ENCODE results near the gene NEDD4L.
A peak's percentile ranks its signal among the peaks of the same experiment; 100 is the strongest.
"Not testable (repeated sequence)": the region's sequence is repeated elsewhere in the genome, so short reads cannot be mapped to it uniquely, and the experiment has no call there.

NEDD4L gene

GRCh38 chr18:58362027-58362575 is 318.1 kb downstream of the NEDD4L start:
- DNase-seq = peak; percentile 42

GRCh38 chr18:58362829-58363271 is 318.8 kb downstream of the NEDD4L start:
- DNase-seq = no peak

GRCh38 chr18:58363767-58364540 is 319.9 kb downstream of the NEDD4L start:
- no peak for DNase-seq

GRCh38 chr18:58364876-58365528 is 321.0 kb downstream of the NEDD4L start:
- no peak for DNase-seq

GRCh38 chr18:58367425-58368140 is 323.6 kb downstream of the NEDD4L start:
- no peak for DNase-seq

GRCh38 chr18:58369616-58370015 is 325.6 kb downstream of the NEDD4L start:
- no peak for DNase-seq

GRCh38 chr18:58370038-58370580 is 326.1 kb downstream of the NEDD4L start:
- DNase-seq = no peak

- DNase-seq = no peak
These were observed 326.6 kb downstream of the NEDD4L start for GRCh38 chr18:58370612-58371011.

GRCh38 chr18:58373481-58373880 is 329.5 kb downstream of the NEDD4L start:
- no peak for DNase-seq

GRCh38 chr18:58375051-58375450 is 331.0 kb downstream of the NEDD4L start:
- DNase-seq = no peak

- DNase-seq = no peak
These were observed 334.7 kb downstream of the NEDD4L start for GRCh38 chr18:58378411-58379379.

- no peak for DNase-seq
These were observed 335.4 kb downstream of the NEDD4L start for GRCh38 chr18:58379443-58379842.

GRCh38 chr18:58380113-58380512 is 336.1 kb downstream of the NEDD4L start:
- DNase-seq = not testable (repeated sequence)

GRCh38 chr18:58381676-58382411 is 337.8 kb downstream of the NEDD4L start:
- DNase-seq = no peak

GRCh38 chr18:58382446-58382845 is 338.4 kb downstream of the NEDD4L start:
- DNase-seq = no peak

- DNase-seq = no peak
These were observed 341.4 kb downstream of the NEDD4L start for GRCh38 chr18:58385472-58385871.

GRCh38 chr18:58386780-58387179 is 342.8 kb downstream of the NEDD4L start:
- no peak for DNase-seq

GRCh38 chr18:58387716-58388115 is 343.7 kb downstream of the NEDD4L start:
- DNase-seq = no peak

GRCh38 chr18:58388736-58389135 is 344.7 kb downstream of the NEDD4L start:
- no peak for DNase-seq

- DNase-seq = no peak
These were observed 345.7 kb downstream of the NEDD4L start for GRCh38 chr18:58389745-58390144.

- DNase-seq = no peak
These were observed 346.4 kb downstream of the NEDD4L start for GRCh38 chr18:58390399-58390798.

All from CD4-positive, alpha-beta T cell treated with Interleukin-15 for 1 hour (primary cell).